IPS-20b (cell line): ENCODE data around the gene EXOC4.

ENCODE experiments used
- H3K27ac ChIP-seq: one replicate; pipeline ENCODE4 v1.5.1; 2013; ENCODE audit warnings: low read length
- H3K27me3 ChIP-seq: 2 replicates; pipeline ENCODE4 v1.6.1; 2013; ENCODE audit warnings: mild to moderate bottlenecking, low read length, inconsistent platforms; ENCODE audit not compliant: insufficient read depth
- H3K36me3 ChIP-seq: 2 replicates; pipeline ENCODE4 v1.6.1; 2013; ENCODE audit warnings: low read depth, mild to moderate bottlenecking, inconsistent platforms, low read length, moderate library complexity; ENCODE audit not compliant: insufficient read depth
- H3K4me1 ChIP-seq: 2 replicates; pipeline ENCODE4 v1.6.1; 2013; ENCODE audit warnings: mild to moderate bottlenecking, control low read depth, inconsistent platforms, low read length, moderate library complexity; ENCODE audit not compliant: insufficient read depth
- H3K4me3 ChIP-seq: 2 replicates; pipeline ENCODE4 v1.5.1; 2013; ENCODE audit warnings: mild to moderate bottlenecking, low read length, inconsistent platforms
- H3K9ac ChIP-seq: 2 replicates; pipeline ENCODE4 v1.6.1; 2013; ENCODE audit warnings: low read depth, mild to moderate bottlenecking, inconsistent platforms, low read length, moderate library complexity
- H3K9me3 ChIP-seq: 2 replicates; pipeline ENCODE4 v1.6.1; 2013; ENCODE audit warnings: mild to moderate bottlenecking, low read depth, low read length, inconsistent platforms; ENCODE audit not compliant: insufficient read depth

Gene EXOC4

GRCh38 chr7:133812877-133813276 is 560.0 kb downstream of the EXOC4 start:
- no peak overlapping the region for H3K4me3 ChIP-seq
- no peaks in the 10 kb centered on the region for H3K27me3 ChIP-seq
- no peak overlapping the region for H3K9ac ChIP-seq
- no peaks in the 10 kb centered on the region for H3K4me1 ChIP-seq
- H3K27ac ChIP-seq, result no peak overlapping the region
- no peaks in the 10 kb centered on the region for H3K9me3 ChIP-seq
- no peaks in the 10 kb centered on the region; the same call in 1 of the 2 replicates for H3K36me3 ChIP-seq

- Histone ChIP-seq H3K9ac (no peak overlapping the region), H3K4me3 (no peak overlapping the region), H3K27me3 (no peaks in the 10 kb centered on the region), H3K36me3 (no peaks in the 10 kb centered on the region; the same call in 1 of the 2 replicates), H3K9me3 (no peaks in the 10 kb centered on the region), H3K27ac (no peak overlapping the region), H3K4me1 (no peaks in the 10 kb centered on the region)
Observed at GRCh38 chr7:133815611-133816210, 562.8 kb downstream of the EXOC4 start.

DNA sequence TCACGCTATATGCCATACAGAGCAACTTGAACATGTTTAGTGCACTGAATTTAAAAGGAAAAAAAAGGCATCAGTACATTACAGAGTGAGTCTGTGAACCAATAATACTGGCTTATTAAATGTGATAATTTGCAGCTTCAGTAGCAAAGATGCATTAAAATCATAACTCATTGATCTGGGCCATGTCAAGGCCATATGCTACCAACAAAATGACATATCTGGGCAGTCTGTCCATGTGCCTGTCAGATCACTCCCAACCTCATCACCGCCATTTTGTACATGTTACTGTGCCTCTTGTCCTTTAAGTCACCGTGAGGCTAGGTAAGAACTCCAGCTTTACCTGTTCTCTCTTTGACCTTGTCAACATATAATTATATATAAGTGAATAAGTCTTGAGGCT is 566.8 kb downstream of the EXOC4 start:
- Histone ChIP-seq H3K9me3 (no peaks in the 10 kb centered on the region), H3K36me3 (no peaks in the 10 kb centered on the region; the same call in 1 of the 2 replicates), H3K9ac (no peak overlapping the region), H3K27me3 (no peaks in the 10 kb centered on the region), H3K4me3 (no peak overlapping the region), H3K27ac (no peak overlapping the region), H3K4me1 (no peaks in the 10 kb centered on the region)

- Histone ChIP-seq H3K4me3 (no peak overlapping the region), H3K36me3 (no peaks in the 10 kb centered on the region; the same call in 1 of the 2 replicates), H3K4me1 (no peaks in the 10 kb centered on the region), H3K27me3 (no peaks in the 10 kb centered on the region), H3K27ac (no peak overlapping the region), H3K9ac (no peak overlapping the region), H3K9me3 (no peaks in the 10 kb centered on the region)
Observed at GRCh38 chr7:133820584-133820983, 567.7 kb downstream of the EXOC4 start.

GRCh38 chr7:133821171-133821570 is 568.3 kb downstream of the EXOC4 start:
- H3K36me3 ChIP-seq, result no peaks in the 10 kb centered on the region; the same call in 1 of the 2 replicates

GRCh38 chr7:133822001-133822641 is 569.2 kb downstream of the EXOC4 start:
- H3K4me3 ChIP-seq, result no peak overlapping the region
- no peak overlapping the region for H3K9ac ChIP-seq
- no peaks in the 10 kb centered on the region; the same call in 1 of the 2 replicates for H3K36me3 ChIP-seq
- H3K27me3 ChIP-seq, result no peaks in the 10 kb centered on the region
- H3K9me3 ChIP-seq, result no peaks in the 10 kb centered on the region
- H3K4me1 ChIP-seq, result no peaks in the 10 kb centered on the region
- no peak overlapping the region for H3K27ac ChIP-seq

More at GRCh38 chr7:133821171-133821570, 568.3 kb downstream of the EXOC4 start:
- no peak overlapping the region for H3K9ac ChIP-seq
- no peak overlapping the region for H3K4me3 ChIP-seq
- H3K9me3 ChIP-seq, result no peaks in the 10 kb centered on the region
- H3K27me3 ChIP-seq, result no peaks in the 10 kb centered on the region
- H3K27ac ChIP-seq, result no peak overlapping the region
- H3K4me1 ChIP-seq, result no peaks in the 10 kb centered on the region

GRCh38 chr7:133822868-133823552 is 570.1 kb downstream of the EXOC4 start:
- Histone ChIP-seq H3K4me1 (no peaks in the 10 kb centered on the region), H3K36me3 (no peaks in the 10 kb centered on the region), H3K9ac (no peak overlapping the region), H3K4me3 (no peak overlapping the region), H3K27ac (no peak overlapping the region), H3K9me3 (no peaks in the 10 kb centered on the region), H3K27me3 (no peaks in the 10 kb centered on the region)

DNA sequence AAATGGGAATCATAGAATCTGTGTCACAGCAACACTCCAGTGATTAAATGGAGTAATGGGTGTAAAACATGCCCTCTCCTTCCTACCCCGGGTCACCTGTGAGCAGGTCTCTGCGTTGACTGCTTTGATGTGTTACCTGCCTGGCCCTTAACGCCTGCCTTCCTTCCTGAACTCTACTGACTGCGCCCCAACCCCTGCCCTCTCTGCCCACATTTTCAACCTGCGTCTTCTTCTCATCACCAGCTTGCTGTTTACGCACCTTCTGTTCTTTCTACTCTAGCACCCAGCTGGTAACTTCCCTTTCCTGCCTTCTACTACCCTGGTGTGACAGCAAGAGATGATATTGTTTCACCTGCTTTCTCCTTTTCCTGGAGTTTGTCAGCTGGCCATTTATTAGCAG is 571.3 kb downstream of the EXOC4 start:
- no peak overlapping the region for H3K9ac ChIP-seq
- H3K27me3 ChIP-seq, result no peaks in the 10 kb centered on the region
- H3K9me3 ChIP-seq, result no peaks in the 10 kb centered on the region
- no peaks in the 10 kb centered on the region for H3K36me3 ChIP-seq
- no peak overlapping the region for H3K27ac ChIP-seq
- H3K4me3 ChIP-seq, result no peak overlapping the region
- H3K4me1 ChIP-seq, result no peaks in the 10 kb centered on the region

GRCh38 chr7:133827707-133828623 is 575.1 kb downstream of the EXOC4 start:
- H3K9ac ChIP-seq, result no peak overlapping the region
- H3K4me1 ChIP-seq, result no peaks in the 10 kb centered on the region
- no peak overlapping the region for H3K27ac ChIP-seq
- H3K36me3 ChIP-seq, result no peaks in the 10 kb centered on the region
- H3K27me3 ChIP-seq, result no peaks in the 10 kb centered on the region
- no peak overlapping the region for H3K4me3 ChIP-seq
- no peaks in the 10 kb centered on the region; the same call in 1 of the 2 replicates for H3K9me3 ChIP-seq

- no peaks in the 10 kb centered on the region; the same call in 1 of the 2 replicates for H3K9me3 ChIP-seq
- no peaks in the 10 kb centered on the region for H3K36me3 ChIP-seq
- no peaks in the 10 kb centered on the region for H3K27me3 ChIP-seq
- no peak overlapping the region for H3K9ac ChIP-seq
- no peak overlapping the region for H3K4me3 ChIP-seq
- H3K4me1 ChIP-seq, result no peaks in the 10 kb centered on the region
- no peak overlapping the region for H3K27ac ChIP-seq
Observed at GRCh38 chr7:133828906-133829305, 576.0 kb downstream of the EXOC4 start.

GRCh38 chr7:133829336-133829897 is 576.5 kb downstream of the EXOC4 start:
- H3K4me1 ChIP-seq, result no peaks in the 10 kb centered on the region
- H3K36me3 ChIP-seq, result no peaks in the 10 kb centered on the region
- H3K4me3 ChIP-seq, result no peak overlapping the region
- H3K27ac ChIP-seq, result no peak overlapping the region
- no peaks in the 10 kb centered on the region; the same call in 1 of the 2 replicates for H3K9me3 ChIP-seq
- no peaks in the 10 kb centered on the region for H3K27me3 ChIP-seq
- no peak overlapping the region for H3K9ac ChIP-seq
